ENCODE measurements around the gene ZNF839.

ZNF839 gene

DNA sequence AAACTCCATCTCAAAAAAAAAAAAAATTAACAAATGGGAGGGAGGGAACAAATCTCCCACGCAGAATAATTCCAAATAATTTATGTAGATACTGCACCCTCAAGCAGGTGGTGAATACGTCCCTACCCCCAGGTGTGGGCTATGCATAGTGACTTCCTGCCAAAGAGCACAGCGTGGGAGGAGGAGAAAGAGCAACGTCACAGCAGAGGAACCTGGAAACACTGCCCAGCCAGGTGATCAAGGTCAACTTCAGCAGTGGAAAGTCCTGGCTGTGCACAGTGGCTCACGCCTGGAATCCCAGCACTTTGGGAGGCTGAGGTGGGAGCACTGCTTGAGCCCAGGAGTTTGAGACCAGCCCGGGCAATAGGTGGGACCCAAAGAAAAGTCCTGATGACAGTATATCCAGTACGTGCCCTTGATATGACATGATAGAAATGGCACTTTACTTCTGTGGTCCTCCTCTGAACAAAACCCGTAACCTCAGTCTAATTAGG lies 33.6 kb downstream of the ZNF839 start:
- TF ChIP-seq PATZ1 (CRISPR knock-in tag; IDR thresholded peaks at IDR 0.05; ENCODE audit: borderline replicate concordance) (no peak), CREB5 (CRISPR knock-in tag; IDR thresholded peaks at IDR 0.05; ENCODE audit: low read depth) (no peak), OSR1 (CRISPR knock-in tag; IDR thresholded peaks at IDR 0.05) (no peak), ISL1 (CRISPR knock-in tag; IDR thresholded peaks at IDR 0.05) (no peak), PPARA (CRISPR knock-in tag; IDR thresholded peaks at IDR 0.05; ENCODE audit: borderline replicate concordance) (no peak), ARNTL (CRISPR knock-in tag; IDR thresholded peaks at IDR 0.05; ENCODE audit: borderline replicate concordance, low read depth) (no peak), GLIS3 (CRISPR knock-in tag; IDR thresholded peaks at IDR 0.05) (no peak), BACH2 (CRISPR knock-in tag; IDR thresholded peaks at IDR 0.05; ENCODE audit: borderline replicate concordance) (no peak), RARB (CRISPR knock-in tag; IDR thresholded peaks at IDR 0.05) (no peak), TCF4 (CRISPR knock-in tag; IDR thresholded peaks at IDR 0.05; ENCODE audit: borderline replicate concordance) (no peak), TSHZ2 (CRISPR knock-in tag; IDR thresholded peaks at IDR 0.05) (no peak), ZNF70 (CRISPR knock-in tag; IDR thresholded peaks at IDR 0.05) (no peak), ESRRG (CRISPR knock-in tag; IDR thresholded peaks at IDR 0.05) (no peak), ZFP3 (CRISPR knock-in tag; IDR thresholded peaks at IDR 0.05) (no peak), ZNF565 (CRISPR knock-in tag; conservative IDR thresholded peaks at IDR 0.05; ENCODE audit: low read depth) (no peak)
- TF ChIP-seq, protein P1, sequence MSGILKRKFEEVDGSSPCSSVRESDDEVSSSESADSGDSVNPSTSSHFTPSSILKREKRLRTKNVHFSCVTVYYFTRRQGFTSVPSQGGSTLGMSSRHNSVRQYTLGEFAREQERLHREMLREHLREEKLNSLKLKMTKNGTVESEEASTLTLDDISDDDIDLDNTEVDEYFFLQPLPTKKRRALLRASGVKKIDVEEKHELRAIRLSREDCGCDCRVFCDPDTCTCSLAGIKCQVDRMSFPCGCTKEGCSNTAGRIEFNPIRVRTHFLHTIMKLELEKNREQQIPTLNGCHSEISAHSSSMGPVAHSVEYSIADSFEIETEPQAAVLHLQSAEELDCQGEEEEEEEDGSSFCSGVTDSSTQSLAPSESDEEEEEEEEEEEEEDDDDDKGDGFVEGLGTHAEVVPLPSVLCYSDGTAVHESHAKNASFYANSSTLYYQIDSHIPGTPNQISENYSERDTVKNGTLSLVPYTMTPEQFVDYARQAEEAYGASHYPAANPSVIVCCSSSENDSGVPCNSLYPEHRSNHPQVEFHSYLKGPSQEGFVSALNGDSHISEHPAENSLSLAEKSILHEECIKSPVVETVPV (CRISPR knock-in tag; IDR thresholded peaks at IDR 0.05), result no peak
- no peak for ATAC-seq

- ATAC-seq, result no peak
- TF ChIP-seq GLIS3 (CRISPR knock-in tag; IDR thresholded peaks at IDR 0.05) (no peak), CREB5 (CRISPR knock-in tag; IDR thresholded peaks at IDR 0.05; ENCODE audit: low read depth) (no peak), ZC3H10 (CRISPR knock-in tag; IDR thresholded peaks at IDR 0.05) (no peak), ESRRG (CRISPR knock-in tag; IDR thresholded peaks at IDR 0.05) (no peak), CSDC2 (CRISPR knock-in tag; IDR thresholded peaks at IDR 0.05) (no peak), ZFP30 (CRISPR knock-in tag; IDR thresholded peaks at IDR 0.05) (no peak), ARNTL (CRISPR knock-in tag; IDR thresholded peaks at IDR 0.05; ENCODE audit: borderline replicate concordance, low read depth) (no peak), ZNF565 (CRISPR knock-in tag; conservative IDR thresholded peaks at IDR 0.05; ENCODE audit: low read depth) (no peak), RARB (CRISPR knock-in tag; IDR thresholded peaks at IDR 0.05) (no peak), TCF4 (CRISPR knock-in tag; IDR thresholded peaks at IDR 0.05; ENCODE audit: borderline replicate concordance) (no peak), ZNF70 (CRISPR knock-in tag; IDR thresholded peaks at IDR 0.05) (no peak)
These were observed 36.7 kb downstream of the ZNF839 start for GRCh38 chr14:102356280-102356679.

DNA sequence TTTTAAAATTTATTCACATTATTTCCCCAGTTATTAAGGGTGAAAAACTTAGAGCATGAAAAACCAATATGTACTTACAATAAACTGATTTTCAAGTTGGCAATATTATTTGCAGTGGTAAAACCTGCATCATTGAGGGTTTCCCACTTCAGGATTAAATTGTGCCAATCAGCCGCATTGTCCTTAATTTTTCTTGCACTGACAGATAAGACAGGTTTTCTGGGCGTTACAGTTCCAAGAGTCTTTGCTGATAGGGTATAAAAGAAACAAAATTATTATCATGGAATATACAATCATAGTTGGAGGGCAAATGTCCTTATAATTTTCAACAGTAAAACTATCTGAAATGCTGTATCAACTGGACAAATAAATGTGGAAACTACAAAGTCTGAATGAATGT lies 39.8 kb downstream of the ZNF839 start:
- TF ChIP-seq ZC3H10 (CRISPR knock-in tag; IDR thresholded peaks at IDR 0.05), result no peak
- ATAC-seq, result no peak

- ATAC-seq, result no peak
- no peak for TF ChIP-seq ZNF8 (CRISPR knock-in tag; IDR thresholded peaks at IDR 0.05)
- TF ChIP-seq RARB (CRISPR knock-in tag; IDR thresholded peaks at IDR 0.05), result no peak
- TF ChIP-seq, protein P1 (CRISPR knock-in tag; IDR thresholded peaks at IDR 0.05), result no peak
- no peak for TF ChIP-seq ZC3H10 (CRISPR knock-in tag; IDR thresholded peaks at IDR 0.05)
- TF ChIP-seq TSHZ2 (CRISPR knock-in tag; IDR thresholded peaks at IDR 0.05), result no peak
These were observed 40.8 kb downstream of the ZNF839 start for GRCh38 chr14:102360388-102360787.
